Activated CD4-positive, alpha-beta T cell treated with anti-CD3 and anti-CD28 coated beads for 4 hours (primary cell): ENCODE results near the gene RIMBP2.
"Not testable (repeated sequence)": the region's sequence is repeated elsewhere in the genome, so short reads cannot be mapped to it uniquely, and the experiment has no call there.

ENCODE experiments used
- DNase-seq, 2 donors: peaks; one replicate each; pipeline ENCODE4 v3.0.0-alpha.2; 2020

Gene RIMBP2

GRCh38 chr12:130655010-130655409 lies 61.1 kb downstream of the RIMBP2 start:
- no peak for DNase-seq

GRCh38 chr12:130651188-130651959 lies 64.7 kb downstream of the RIMBP2 start:
- DNase-seq = no peak

GRCh38 chr12:130650131-130650530 lies 66.0 kb downstream of the RIMBP2 start:
- DNase-seq = no peak

- no peak for DNase-seq
These were observed 66.7 kb downstream of the RIMBP2 start for GRCh38 chr12:130649101-130650045.

GRCh38 chr12:130647814-130648213 lies 68.3 kb downstream of the RIMBP2 start:
- DNase-seq = no peak

- no peak for DNase-seq
These were observed 69.3 kb downstream of the RIMBP2 start for GRCh38 chr12:130646716-130647370.

- not testable (repeated sequence) for DNase-seq
These were observed 69.9 kb downstream of the RIMBP2 start for GRCh38 chr12:130646191-130646590.

DNA sequence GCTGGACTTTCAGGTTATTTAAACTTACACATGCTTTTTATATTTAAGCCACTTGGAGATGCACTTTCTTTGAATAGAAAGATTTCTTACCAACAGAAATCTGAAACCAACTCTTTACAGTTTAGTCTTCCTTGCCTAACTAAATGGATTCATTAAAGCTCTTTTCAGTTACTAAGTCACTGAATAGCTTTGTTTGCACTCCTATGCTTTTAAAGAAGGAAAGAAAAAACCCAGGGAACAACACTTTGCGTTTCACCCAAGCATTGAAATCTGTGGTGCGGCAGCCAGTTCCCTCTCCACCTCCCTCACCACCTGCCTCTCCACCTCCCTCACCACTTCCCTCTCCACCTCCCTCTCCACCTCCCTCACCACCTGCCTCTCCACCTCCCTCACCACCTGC lies 70.3 kb downstream of the RIMBP2 start:
- no peak for DNase-seq

DNA sequence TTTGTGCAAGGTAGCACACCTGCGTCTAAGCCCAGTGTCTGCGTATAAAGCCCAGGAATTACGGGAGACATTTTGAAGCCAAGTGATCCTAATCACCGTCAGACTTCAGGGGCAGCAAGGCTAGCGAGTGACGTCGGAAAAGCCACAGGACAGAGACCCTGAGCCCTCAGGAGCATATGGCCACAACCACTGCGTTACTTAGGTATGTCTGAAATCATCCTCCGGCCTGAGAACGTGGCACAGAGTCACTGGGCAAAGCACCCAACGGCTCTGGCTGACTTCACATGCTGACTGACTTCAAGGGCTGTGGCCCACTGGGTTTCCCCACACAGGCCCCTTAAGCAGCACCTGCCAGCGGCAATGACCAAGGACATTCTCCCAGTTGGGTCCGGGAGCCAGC lies 71.5 kb downstream of the RIMBP2 start:
- no peak for DNase-seq

- no peak for DNase-seq
These were observed 72.0 kb downstream of the RIMBP2 start for GRCh38 chr12:130644146-130644545.

DNA sequence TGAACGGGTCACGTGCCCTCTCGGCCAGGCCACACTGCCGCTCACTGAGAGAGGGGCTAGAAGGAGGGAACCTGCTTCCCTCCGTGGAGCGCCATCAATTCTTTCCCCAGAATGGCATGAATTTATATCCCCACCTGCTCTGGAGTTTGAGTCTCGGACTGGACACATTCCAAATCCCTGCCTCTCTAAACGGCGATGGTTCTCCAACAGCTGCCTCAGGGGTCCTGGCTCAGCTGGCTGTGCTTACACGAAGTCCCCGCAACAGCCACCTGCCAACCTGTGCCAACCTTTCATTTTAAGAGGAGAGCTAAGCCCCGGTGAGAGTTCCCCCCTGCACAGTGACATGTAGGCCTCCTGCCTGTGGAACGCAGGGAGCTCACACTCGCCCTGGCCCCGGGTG lies 73.2 kb downstream of the RIMBP2 start:
- DNase-seq = no peak

DNA sequence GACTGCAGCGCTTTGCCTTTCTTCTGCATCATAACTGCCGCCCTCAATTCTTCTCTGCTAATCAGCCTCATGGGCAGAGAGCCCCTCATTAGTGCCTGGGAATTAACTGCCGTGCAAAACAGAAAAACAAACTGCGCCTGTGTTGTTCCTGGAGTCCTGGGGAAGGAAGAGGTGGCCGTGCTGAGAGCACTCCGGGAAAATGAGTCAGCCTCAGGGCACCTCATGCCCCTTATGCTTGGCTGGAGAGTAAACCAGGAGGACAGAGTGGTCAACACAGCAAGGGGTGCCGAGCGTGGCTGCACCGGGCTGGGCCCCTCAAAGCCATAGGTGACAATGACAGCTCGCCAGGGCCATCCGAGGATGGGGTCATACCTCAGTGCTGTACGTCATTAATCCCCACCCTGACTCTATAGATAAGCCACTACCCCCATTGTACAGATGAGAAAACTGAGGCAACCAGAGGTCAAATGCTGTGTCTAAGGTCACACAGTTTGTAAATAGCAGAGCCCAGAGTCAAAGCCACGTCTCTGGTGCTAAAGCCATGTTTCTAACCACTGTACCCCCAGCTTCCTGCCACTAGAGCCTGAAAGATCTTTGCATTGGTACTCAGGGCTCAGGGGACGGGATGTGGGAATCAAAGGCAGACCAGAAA lies 74.4 kb downstream of the RIMBP2 start:
- DNase-seq = no peak

GRCh38 chr12:130640901-130641300 lies 75.2 kb downstream of the RIMBP2 start:
- DNase-seq = no peak

- no peak for DNase-seq
These were observed 75.6 kb downstream of the RIMBP2 start for GRCh38 chr12:130640496-130640895.

- no peak for DNase-seq
These were observed 76.3 kb downstream of the RIMBP2 start for GRCh38 chr12:130639476-130640424.

- DNase-seq = no peak
These were observed 79.7 kb downstream of the RIMBP2 start for GRCh38 chr12:130636370-130636769.

- DNase-seq = no peak
These were observed 81.2 kb downstream of the RIMBP2 start for GRCh38 chr12:130634866-130635265.

GRCh38 chr12:130633771-130634170 lies 82.3 kb downstream of the RIMBP2 start:
- DNase-seq = no peak

- no peak for DNase-seq
These were observed 83.5 kb downstream of the RIMBP2 start for GRCh38 chr12:130632642-130633041.

DNA sequence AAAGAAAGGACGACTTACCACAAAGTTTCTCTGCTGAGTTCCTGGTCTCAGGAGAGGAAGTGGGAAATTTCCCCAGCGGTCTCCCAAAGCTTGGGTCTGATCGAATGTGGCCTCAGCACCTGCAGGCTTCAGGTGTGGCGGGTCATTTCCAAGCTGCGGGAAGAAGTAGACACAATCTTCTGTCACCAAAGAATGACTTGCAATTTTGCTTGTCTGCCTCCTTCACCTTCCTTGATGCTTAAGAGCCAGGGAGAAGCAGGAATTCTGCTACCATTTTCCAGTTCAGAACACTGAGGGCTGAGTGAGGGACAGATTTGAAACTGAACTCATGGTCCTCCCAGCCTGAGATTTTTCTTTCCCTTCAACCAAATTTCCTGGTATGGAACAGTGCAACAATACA lies 87.8 kb downstream of the RIMBP2 start:
- no peak for DNase-seq

DNA sequence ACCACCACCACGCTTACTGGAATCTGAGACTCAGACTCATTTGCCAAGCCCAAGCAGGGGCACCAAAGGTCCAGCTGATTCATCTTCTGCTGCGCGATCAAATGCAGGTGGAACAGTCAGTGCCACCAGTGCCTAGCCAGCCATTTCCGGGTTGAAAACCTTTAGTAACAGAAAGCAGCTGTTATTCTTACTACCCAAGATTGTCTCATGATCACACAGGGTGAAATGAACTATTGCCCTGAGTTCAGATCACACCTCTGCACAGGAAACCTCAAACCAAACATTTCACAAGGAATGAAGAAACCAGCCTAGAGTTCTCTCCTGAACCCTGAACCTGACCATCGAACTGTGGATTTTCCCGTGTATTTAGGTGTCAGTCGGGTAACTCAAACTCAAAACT lies 88.9 kb downstream of the RIMBP2 start:
- no peak for DNase-seq

GRCh38 chr12:130626601-130627000 lies 89.5 kb downstream of the RIMBP2 start:
- no peak for DNase-seq
